Right lobe of liver (tissue), 4 donors: ENCODE results near the gene ANTXR1.

Source experiments
- POLR2A ChIP-seq: fragments of 450-650 bp; IDR thresholded peaks from one replicate; pipeline ENCODE4 v1.6.1; 2017; ENCODE audit warnings: antibody characterized with exemption, mild to moderate bottlenecking
- TF ChIP-seq, protein P1 (sequence below), 4 donors: fragments of 200-600 bp in 3 of 4; fragments of 450-650 bp in 1 of 4; IDR thresholded peaks; one replicate each; pipeline versions ENCODE4 v1.5.1 to v1.8.0; 2016 to 2022; ENCODE audit warnings: antibody characterized with exemption in 4 of 4, mild to moderate bottlenecking in 2 of 4
- donor health status: DM: no; HTN: no; CAD: no.
- donor health status: DM: no; HTN: no; CAD: no.
- donor health status: DM: no; HTN: yes; CAD: no.

DNA sequence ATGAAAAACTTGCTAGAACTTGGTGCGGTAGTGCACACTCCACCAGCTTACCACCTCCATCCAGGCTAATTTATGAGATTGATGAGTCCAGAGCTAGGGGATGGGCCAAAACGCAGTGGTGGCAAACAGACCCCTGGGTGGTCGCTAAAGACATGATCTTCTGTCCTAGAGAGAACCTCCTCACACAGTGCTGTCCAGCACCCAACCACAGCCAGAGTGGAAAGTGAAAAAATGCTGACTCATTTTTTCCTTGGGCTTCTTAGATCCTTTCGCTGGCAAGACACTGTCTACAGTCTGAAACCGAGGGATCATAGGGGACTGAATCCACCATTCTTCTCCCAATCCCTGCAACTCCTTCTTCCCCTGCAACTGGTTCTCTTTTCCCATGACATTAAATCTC is 4.1 kb downstream of the ANTXR1 start:
- TF ChIP-seq, protein P1, sequence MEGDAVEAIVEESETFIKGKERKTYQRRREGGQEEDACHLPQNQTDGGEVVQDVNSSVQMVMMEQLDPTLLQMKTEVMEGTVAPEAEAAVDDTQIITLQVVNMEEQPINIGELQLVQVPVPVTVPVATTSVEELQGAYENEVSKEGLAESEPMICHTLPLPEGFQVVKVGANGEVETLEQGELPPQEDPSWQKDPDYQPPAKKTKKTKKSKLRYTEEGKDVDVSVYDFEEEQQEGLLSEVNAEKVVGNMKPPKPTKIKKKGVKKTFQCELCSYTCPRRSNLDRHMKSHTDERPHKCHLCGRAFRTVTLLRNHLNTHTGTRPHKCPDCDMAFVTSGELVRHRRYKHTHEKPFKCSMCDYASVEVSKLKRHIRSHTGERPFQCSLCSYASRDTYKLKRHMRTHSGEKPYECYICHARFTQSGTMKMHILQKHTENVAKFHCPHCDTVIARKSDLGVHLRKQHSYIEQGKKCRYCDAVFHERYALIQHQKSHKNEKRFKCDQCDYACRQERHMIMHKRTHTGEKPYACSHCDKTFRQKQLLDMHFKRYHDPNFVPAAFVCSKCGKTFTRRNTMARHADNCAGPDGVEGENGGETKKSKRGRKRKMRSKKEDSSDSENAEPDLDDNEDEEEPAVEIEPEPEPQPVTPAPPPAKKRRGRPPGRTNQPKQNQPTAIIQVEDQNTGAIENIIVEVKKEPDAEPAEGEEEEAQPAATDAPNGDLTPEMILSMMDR (IDR thresholded peaks at IDR 0.05), result no peak
- no peak for TF ChIP-seq POLR2A
